Measurements from ENCODE around the gene HAL.

GRCh38 chr12:95994476-95994875 is 1.7 kb downstream of the HAL start:
- TF ChIP-seq CTCF (IDR thresholded peaks at IDR 0.05 in 2 of 3, conservative IDR thresholded peaks at IDR 0.05 in 1 of 3; ENCODE audit: control insufficient read depth in 2 of 3, extremely low read depth in 1 of 3, insufficient read depth in 1 of 3, low read depth in 3 of 3, low read length in 3 of 3), result no peak
- TF ChIP-seq, protein P1, sequence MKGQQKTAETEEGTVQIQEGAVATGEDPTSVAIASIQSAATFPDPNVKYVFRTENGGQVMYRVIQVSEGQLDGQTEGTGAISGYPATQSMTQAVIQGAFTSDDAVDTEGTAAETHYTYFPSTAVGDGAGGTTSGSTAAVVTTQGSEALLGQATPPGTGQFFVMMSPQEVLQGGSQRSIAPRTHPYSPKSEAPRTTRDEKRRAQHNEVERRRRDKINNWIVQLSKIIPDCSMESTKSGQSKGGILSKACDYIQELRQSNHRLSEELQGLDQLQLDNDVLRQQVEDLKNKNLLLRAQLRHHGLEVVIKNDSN (IDR thresholded peaks at IDR 0.05; ENCODE audit: borderline replicate concordance, extremely low read length, insufficient read depth, low read depth, low read length), result no peak
- TF ChIP-seq POLR2AphosphoS5 (IDR thresholded peaks at IDR 0.05; ENCODE audit: low read length), result no peak
- TF ChIP-seq, protein P2, sequence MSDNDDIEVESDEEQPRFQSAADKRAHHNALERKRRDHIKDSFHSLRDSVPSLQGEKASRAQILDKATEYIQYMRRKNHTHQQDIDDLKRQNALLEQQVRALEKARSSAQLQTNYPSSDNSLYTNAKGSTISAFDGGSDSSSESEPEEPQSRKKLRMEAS (IDR thresholded peaks at IDR 0.05; ENCODE audit: low read depth, low read length), result no peak
- no peak for TF ChIP-seq POLR2A (IDR thresholded peaks at IDR 0.05; ENCODE audit: low read depth, low read length)
- TF ChIP-seq RFX5 (IDR thresholded peaks at IDR 0.05; ENCODE audit: low read depth, low read length), result no peak
- TF ChIP-seq, protein P3, sequence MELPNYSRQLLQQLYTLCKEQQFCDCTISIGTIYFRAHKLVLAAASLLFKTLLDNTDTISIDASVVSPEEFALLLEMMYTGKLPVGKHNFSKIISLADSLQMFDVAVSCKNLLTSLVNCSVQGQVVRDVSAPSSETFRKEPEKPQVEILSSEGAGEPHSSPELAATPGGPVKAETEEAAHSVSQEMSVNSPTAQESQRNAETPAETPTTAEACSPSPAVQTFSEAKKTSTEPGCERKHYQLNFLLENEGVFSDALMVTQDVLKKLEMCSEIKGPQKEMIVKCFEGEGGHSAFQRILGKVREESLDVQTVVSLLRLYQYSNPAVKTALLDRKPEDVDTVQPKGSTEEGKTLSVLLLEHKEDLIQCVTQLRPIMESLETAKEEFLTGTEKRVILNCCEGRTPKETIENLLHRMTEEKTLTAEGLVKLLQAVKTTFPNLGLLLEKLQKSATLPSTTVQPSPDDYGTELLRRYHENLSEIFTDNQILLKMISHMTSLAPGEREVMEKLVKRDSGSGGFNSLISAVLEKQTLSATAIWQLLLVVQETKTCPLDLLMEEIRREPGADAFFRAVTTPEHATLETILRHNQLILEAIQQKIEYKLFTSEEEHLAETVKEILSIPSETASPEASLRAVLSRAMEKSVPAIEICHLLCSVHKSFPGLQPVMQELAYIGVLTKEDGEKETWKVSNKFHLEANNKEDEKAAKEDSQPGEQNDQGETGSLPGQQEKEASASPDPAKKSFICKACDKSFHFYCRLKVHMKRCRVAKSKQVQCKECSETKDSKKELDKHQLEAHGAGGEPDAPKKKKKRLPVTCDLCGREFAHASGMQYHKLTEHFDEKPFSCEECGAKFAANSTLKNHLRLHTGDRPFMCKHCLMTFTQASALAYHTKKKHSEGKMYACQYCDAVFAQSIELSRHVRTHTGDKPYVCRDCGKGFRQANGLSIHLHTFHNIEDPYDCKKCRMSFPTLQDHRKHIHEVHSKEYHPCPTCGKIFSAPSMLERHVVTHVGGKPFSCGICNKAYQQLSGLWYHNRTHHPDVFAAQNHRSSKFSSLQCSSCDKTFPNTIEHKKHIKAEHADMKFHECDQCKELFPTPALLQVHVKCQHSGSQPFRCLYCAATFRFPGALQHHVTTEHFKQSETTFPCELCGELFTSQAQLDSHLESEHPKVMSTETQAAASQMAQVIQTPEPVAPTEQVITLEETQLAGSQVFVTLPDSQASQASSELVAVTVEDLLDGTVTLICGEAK (IDR thresholded peaks at IDR 0.05; ENCODE audit: borderline replicate concordance), result no peak

Data from GM12878 (cell line).